BLaER1 (cell line): Measurements from ENCODE around the gene IGF1R.

Experiments
- H3K27ac ChIP-seq: shearing (Covaris generic); formaldehyde crosslinking; 2 replicates; pipeline ENCODE4 v1.8.1; 2022
- H3K27me3 ChIP-seq: shearing (Covaris generic); formaldehyde crosslinking; 2 replicates; pipeline ENCODE4 v1.8.1; 2022
- H3K36me3 ChIP-seq: shearing (Covaris generic); formaldehyde crosslinking; 2 replicates; pipeline ENCODE4 v1.8.1; 2022
- H3K4me1 ChIP-seq: shearing (Covaris generic); formaldehyde crosslinking; 2 replicates; pipeline ENCODE4 v1.8.1; 2022
- H3K4me2 ChIP-seq: shearing (Covaris generic); formaldehyde crosslinking; 2 replicates; pipeline ENCODE4 v1.8.1; 2022
- H3K4me3 ChIP-seq: shearing (Covaris generic); formaldehyde crosslinking; 2 replicates; pipeline ENCODE4 v1.8.1; 2022
- H3K9ac ChIP-seq: shearing (Covaris generic); formaldehyde crosslinking; 2 replicates; pipeline ENCODE4 v1.8.1; 2022
- H3K9me3 ChIP-seq: shearing (Covaris generic); formaldehyde crosslinking; 2 replicates; pipeline ENCODE4 v1.8.1; 2022
- H4K20me1 ChIP-seq: shearing (Covaris generic); formaldehyde crosslinking; 2 replicates; pipeline ENCODE4 v1.8.1; 2022
- Cebpa-rat ChIP-seq: shearing (Covaris generic); IDR thresholded peaks from 2 replicates; pipeline ENCODE4 v1.8.1; 2022

The IGF1R gene

GRCh38 chr15:98863983-98864382 lies 215.6 kb downstream of the IGF1R start:
- peaks cover 55% of the 10 kb centered on the region for H3K4me1 ChIP-seq

GRCh38 chr15:98865397-98866339 lies 217.3 kb downstream of the IGF1R start:
- peaks cover 43% of the 10 kb centered on the region for H3K4me1 ChIP-seq
- peak overlapping the region; percentile 65 for H3K4me3 ChIP-seq
- H3K27me3 ChIP-seq = no peaks in the 10 kb centered on the region
- no peak for TF ChIP-seq Cebpa-rat
- peak overlapping the region; percentile 78 for H3K9ac ChIP-seq
- peak overlapping the region; percentile 77 for H3K27ac ChIP-seq
- H3K9me3 ChIP-seq = peaks cover 4% of the 10 kb centered on the region; the same call in 1 of the 2 replicates
- H3K36me3 ChIP-seq = peaks cover 5% of the 10 kb centered on the region
- peaks cover 96% of the 10 kb centered on the region for H4K20me1 ChIP-seq
- H3K4me2 ChIP-seq = peak overlapping the region; percentile 82

More at GRCh38 chr15:98863983-98864382, 215.6 kb downstream of the IGF1R start:
- Histone ChIP-seq H3K9me3 (no peaks in the 10 kb centered on the region), H3K9ac (no peak overlapping the region), H3K4me3 (no peak overlapping the region), H3K27ac (no peak overlapping the region), H3K4me2 (no peak overlapping the region), H4K20me1 (peaks cover 99% of the 10 kb centered on the region), H3K36me3 (no peaks in the 10 kb centered on the region), H3K27me3 (no peaks in the 10 kb centered on the region)
- no peak for TF ChIP-seq Cebpa-rat

GRCh38 chr15:98866511-98866910 lies 218.2 kb downstream of the IGF1R start:
- no peaks in the 10 kb centered on the region for H3K27me3 ChIP-seq
- H3K4me2 ChIP-seq = peak overlapping the region; percentile 82
- H3K36me3 ChIP-seq = peaks cover 14% of the 10 kb centered on the region
- H3K4me1 ChIP-seq = peaks cover 39% of the 10 kb centered on the region
- H3K9me3 ChIP-seq = peaks cover 4% of the 10 kb centered on the region; the same call in 1 of the 2 replicates
- peaks cover 98% of the 10 kb centered on the region for H4K20me1 ChIP-seq
- H3K27ac ChIP-seq = peak overlapping the region; percentile 77
- no peak for TF ChIP-seq Cebpa-rat
- peak overlapping the region; percentile 78 for H3K9ac ChIP-seq
- peak overlapping the region; percentile 65 for H3K4me3 ChIP-seq

GRCh38 chr15:98868564-98868963 lies 220.2 kb downstream of the IGF1R start:
- Histone ChIP-seq H3K4me1 (peaks cover 40% of the 10 kb centered on the region), H3K4me3 (no peak overlapping the region), H3K9ac (no peak overlapping the region), H3K27me3 (no peaks in the 10 kb centered on the region), H3K36me3 (peaks cover 18% of the 10 kb centered on the region), H3K9me3 (peaks cover 4% of the 10 kb centered on the region; the same call in 1 of the 2 replicates), H3K4me2 (no peak overlapping the region), H4K20me1 (peaks cover 98% of the 10 kb centered on the region), H3K27ac (no peak overlapping the region)
- TF ChIP-seq Cebpa-rat = no peak

GRCh38 chr15:98870788-98871187 lies 222.4 kb downstream of the IGF1R start:
- peaks cover 57% of the 10 kb centered on the region for H3K4me1 ChIP-seq
- H3K9ac ChIP-seq = no peak overlapping the region
- no peak for TF ChIP-seq Cebpa-rat
- H3K4me2 ChIP-seq = no peak overlapping the region
- peaks cover 98% of the 10 kb centered on the region for H4K20me1 ChIP-seq
- H3K9me3 ChIP-seq = peaks cover 4% of the 10 kb centered on the region; the same call in 1 of the 2 replicates
- peaks cover 18% of the 10 kb centered on the region for H3K36me3 ChIP-seq
- H3K27ac ChIP-seq = no peak overlapping the region
- H3K4me3 ChIP-seq = no peak overlapping the region
- H3K27me3 ChIP-seq = no peaks in the 10 kb centered on the region

GRCh38 chr15:98872774-98873173 lies 224.4 kb downstream of the IGF1R start:
- TF ChIP-seq Cebpa-rat = no peak
- H3K4me1 ChIP-seq = peaks cover 65% of the 10 kb centered on the region
- no peak overlapping the region for H3K9ac ChIP-seq
- H3K27ac ChIP-seq = no peak overlapping the region
- H3K4me2 ChIP-seq = peak overlapping the region; percentile 59
- no peak overlapping the region for H3K4me3 ChIP-seq
- H4K20me1 ChIP-seq = peaks cover 98% of the 10 kb centered on the region
- peaks cover 18% of the 10 kb centered on the region for H3K36me3 ChIP-seq
- H3K9me3 ChIP-seq = peaks cover 4% of the 10 kb centered on the region; the same call in 1 of the 2 replicates
- no peaks in the 10 kb centered on the region for H3K27me3 ChIP-seq

- peaks cover 98% of the 10 kb centered on the region for H4K20me1 ChIP-seq
- no peaks in the 10 kb centered on the region for H3K27me3 ChIP-seq
- no peak for TF ChIP-seq Cebpa-rat
- H3K36me3 ChIP-seq = peaks cover 18% of the 10 kb centered on the region
- H3K4me1 ChIP-seq = peaks cover 74% of the 10 kb centered on the region
- H3K9ac ChIP-seq = no peak overlapping the region
- peaks cover 4% of the 10 kb centered on the region; the same call in 1 of the 2 replicates for H3K9me3 ChIP-seq
- no peak overlapping the region for H3K4me3 ChIP-seq
- H3K4me2 ChIP-seq = peak overlapping the region; percentile 59
- H3K27ac ChIP-seq = no peak overlapping the region
These were observed 225.3 kb downstream of the IGF1R start for GRCh38 chr15:98873441-98874218.

- Histone ChIP-seq H3K9me3 (peaks cover 4% of the 10 kb centered on the region; the same call in 1 of the 2 replicates), H3K27me3 (no peaks in the 10 kb centered on the region), H3K4me3 (no peak overlapping the region), H3K9ac (no peak overlapping the region), H3K27ac (no peak overlapping the region), H3K4me2 (peak overlapping the region; percentile 59), H4K20me1 (peaks cover 99% of the 10 kb centered on the region), H3K36me3 (peaks cover 18% of the 10 kb centered on the region), H3K4me1 (peaks cover 81% of the 10 kb centered on the region)
- no peak for TF ChIP-seq Cebpa-rat
These were observed 226.0 kb downstream of the IGF1R start for GRCh38 chr15:98874370-98874769.

- H3K4me2 ChIP-seq = peak overlapping the region; percentile 59
- H3K9me3 ChIP-seq = peaks cover 4% of the 10 kb centered on the region; the same call in 1 of the 2 replicates
- no peak overlapping the region for H3K27ac ChIP-seq
- no peak overlapping the region for H3K4me3 ChIP-seq
- H3K27me3 ChIP-seq = no peaks in the 10 kb centered on the region
- H3K36me3 ChIP-seq = peaks cover 18% of the 10 kb centered on the region
- peaks cover 99% of the 10 kb centered on the region for H4K20me1 ChIP-seq
- TF ChIP-seq Cebpa-rat = no peak
- H3K9ac ChIP-seq = no peak overlapping the region
- H3K4me1 ChIP-seq = peaks cover 81% of the 10 kb centered on the region
These were observed 226.4 kb downstream of the IGF1R start for GRCh38 chr15:98874773-98875172.
